Uterus (tissue), 4 donors: ENCODE data around the gene OR1L4. TPM values are rescaled to one million over a fixed set of nuclear protein-coding genes. Genes with fewer than 3 reads are reported as not detected.

ENCODE experiments used
- DNase-seq, 2 donors: peaks; one replicate each; pipeline ENCODE4 v3.0.0-alpha.2; 2019 to 2020
- H3K27ac ChIP-seq, 2 donors: fragments of 200-600 bp; sonication (generic); 1 replicate in 1 of 2; 2 replicates in 1 of 2; pipeline ENCODE4 v1.5.1; 2016 to 2018
- H3K27me3 ChIP-seq, 2 donors: fragments of 200-600 bp; sonication (generic); one replicate each; pipeline ENCODE4 v1.5.1; 2018 to 2019; ENCODE audit warnings: control low read depth in 1 of 2
- H3K36me3 ChIP-seq, 2 donors: fragments of 200-600 bp; sonication (generic); one replicate each; pipeline ENCODE4 v1.5.1; 2019; ENCODE audit warnings: control low read depth in 1 of 2
- H3K4me1 ChIP-seq, 2 donors: fragments of 200-600 bp; sonication (generic); one replicate each; pipeline ENCODE4 v1.5.1; 2018 to 2019; ENCODE audit warnings: control low read depth in 1 of 2
- H3K4me3 ChIP-seq, 2 donors: fragments of 200-600 bp; sonication (generic); 1 replicate in 1 of 2; 2 replicates in 1 of 2; pipeline ENCODE4 v1.5.1; 2018 to 2019; ENCODE audit warnings: mild to moderate bottlenecking in 1 of 2
- H3K9me3 ChIP-seq, 2 donors: fragments of 200-600 bp; sonication (generic); one replicate each; pipeline ENCODE4 v1.5.1; 2019; ENCODE audit warnings: control low read depth in 1 of 2
- POLR2A ChIP-seq, 2 donors: fragments of 450-650 bp; IDR thresholded peaks; one replicate each; pipeline ENCODE4 v1.6.1; 2016; ENCODE audit warnings: antibody characterized with exemption in 2 of 2, mild to moderate bottlenecking in 1 of 2, moderate library complexity in 1 of 2
- intact Hi-C: fragments of 100-400 bp; cut with DNase I; formaldehyde crosslinking; loops from one replicate; pipeline ENCODE4 v1.15.1; 2023; ENCODE audit warnings: low total_unique reads
- total RNA-seq, 4 donors: library from RNA; depleted of rRNA in 3 of 4; stranded (reverse); fragments of >200 nt in 3 of 4; gene quantifications; one replicate each; pipeline versions ENCODE4 v1.1.0 to v1.2.4, GENCODE V29; 2014 to 2023
- TF ChIP-seq, protein P1 (sequence below), 4 experiments: fragments of 200-600 bp in 2 of 4; fragments of 450-650 bp in 2 of 4; sonication (generic) in 2 of 4; IDR thresholded peaks; one replicate each; pipeline ENCODE4 v1.5.1; 2016 to 2019; ENCODE audit warnings: antibody characterized with exemption in 4 of 4, mild to moderate bottlenecking in 2 of 4, moderate library complexity in 1 of 4
- donor health status: DM: yes; HTN: yes; CAD: no.

Gene OR1L4, protein sequence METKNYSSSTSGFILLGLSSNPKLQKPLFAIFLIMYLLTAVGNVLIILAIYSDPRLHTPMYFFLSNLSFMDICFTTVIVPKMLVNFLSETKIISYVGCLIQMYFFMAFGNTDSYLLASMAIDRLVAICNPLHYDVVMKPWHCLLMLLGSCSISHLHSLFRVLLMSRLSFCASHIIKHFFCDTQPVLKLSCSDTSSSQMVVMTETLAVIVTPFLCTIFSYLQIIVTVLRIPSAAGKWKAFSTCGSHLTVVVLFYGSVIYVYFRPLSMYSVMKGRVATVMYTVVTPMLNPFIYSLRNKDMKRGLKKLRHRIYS
- not detected for total RNA-seq

DNA sequence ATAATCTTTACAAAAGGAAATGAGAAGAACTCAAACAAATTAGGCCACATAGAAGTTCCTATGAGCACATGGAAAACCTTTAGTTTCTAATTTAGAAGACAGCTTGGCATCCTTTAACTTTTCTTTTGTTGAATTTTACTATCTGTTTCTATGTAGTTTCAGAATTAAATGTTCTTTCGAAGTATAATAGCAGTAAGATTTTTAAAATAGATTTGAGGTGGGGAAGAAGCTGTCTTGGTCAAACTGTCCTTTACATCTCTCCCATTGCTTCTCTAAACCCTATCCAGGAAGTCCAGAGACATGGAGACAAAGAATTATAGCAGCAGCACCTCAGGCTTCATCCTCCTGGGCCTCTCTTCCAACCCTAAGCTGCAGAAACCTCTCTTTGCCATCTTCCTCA is at the start of gene OR1L4:
OR1L4 (plus strand) TSS at position 301 of the 400 bp plus-strand sequence; CDS start at position 301, 0 bp downstream.
- peaks cover 0 to 7% of the 10 kb centered on the region in 2 donors for H3K9me3 ChIP-seq
- H3K4me3 ChIP-seq = no peak within 1 kb of the TSS
- no peaks in the 10 kb centered on the region for H3K27me3 ChIP-seq
- no peak within 1 kb of the TSS for H3K27ac ChIP-seq
- no peaks in the 10 kb centered on the region for H3K4me1 ChIP-seq
- intact Hi-C loops = no loop called here
- no peak for DNase-seq
- TF ChIP-seq POLR2A (IDR thresholded peaks at IDR 0.05) = no peak
- TF ChIP-seq, protein P1, sequence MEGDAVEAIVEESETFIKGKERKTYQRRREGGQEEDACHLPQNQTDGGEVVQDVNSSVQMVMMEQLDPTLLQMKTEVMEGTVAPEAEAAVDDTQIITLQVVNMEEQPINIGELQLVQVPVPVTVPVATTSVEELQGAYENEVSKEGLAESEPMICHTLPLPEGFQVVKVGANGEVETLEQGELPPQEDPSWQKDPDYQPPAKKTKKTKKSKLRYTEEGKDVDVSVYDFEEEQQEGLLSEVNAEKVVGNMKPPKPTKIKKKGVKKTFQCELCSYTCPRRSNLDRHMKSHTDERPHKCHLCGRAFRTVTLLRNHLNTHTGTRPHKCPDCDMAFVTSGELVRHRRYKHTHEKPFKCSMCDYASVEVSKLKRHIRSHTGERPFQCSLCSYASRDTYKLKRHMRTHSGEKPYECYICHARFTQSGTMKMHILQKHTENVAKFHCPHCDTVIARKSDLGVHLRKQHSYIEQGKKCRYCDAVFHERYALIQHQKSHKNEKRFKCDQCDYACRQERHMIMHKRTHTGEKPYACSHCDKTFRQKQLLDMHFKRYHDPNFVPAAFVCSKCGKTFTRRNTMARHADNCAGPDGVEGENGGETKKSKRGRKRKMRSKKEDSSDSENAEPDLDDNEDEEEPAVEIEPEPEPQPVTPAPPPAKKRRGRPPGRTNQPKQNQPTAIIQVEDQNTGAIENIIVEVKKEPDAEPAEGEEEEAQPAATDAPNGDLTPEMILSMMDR (IDR thresholded peaks at IDR 0.05) = no peak
- H3K36me3 ChIP-seq = no peaks in the 10 kb centered on the region

DNA sequence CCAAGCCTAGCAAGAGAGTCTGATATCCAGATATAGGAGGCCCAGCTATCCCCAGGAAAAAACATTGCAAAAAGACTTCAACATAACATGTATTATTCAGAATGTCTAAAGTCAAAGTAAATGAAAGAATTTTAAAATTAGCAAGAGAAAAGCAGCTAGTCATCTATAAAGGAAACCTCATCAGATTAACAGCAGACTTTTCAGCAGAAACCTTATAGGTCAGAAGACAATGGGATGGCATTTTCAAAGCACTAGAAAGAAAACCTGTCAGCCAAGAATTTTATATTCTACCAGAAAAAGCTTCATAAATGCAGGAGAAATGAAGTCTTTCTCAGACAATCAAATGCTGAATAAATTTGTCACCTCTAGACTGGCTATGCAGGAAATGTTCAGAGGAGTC is 38.9 kb upstream of the OR1L4 start:
- Histone ChIP-seq H3K36me3 (no peaks in the 10 kb centered on the region), H3K27ac (no peak overlapping the region), H3K4me3 (no peak overlapping the region), H3K4me1 (no peaks in the 10 kb centered on the region), H3K27me3 (no peaks in the 10 kb centered on the region), H3K9me3 (no peaks in the 10 kb centered on the region)
- no peak for DNase-seq
- TF ChIP-seq POLR2A (IDR thresholded peaks at IDR 0.05) = no peak
- TF ChIP-seq, protein P1 (IDR thresholded peaks at IDR 0.05) = no peak
- intact Hi-C loops = no loop called here

DNA sequence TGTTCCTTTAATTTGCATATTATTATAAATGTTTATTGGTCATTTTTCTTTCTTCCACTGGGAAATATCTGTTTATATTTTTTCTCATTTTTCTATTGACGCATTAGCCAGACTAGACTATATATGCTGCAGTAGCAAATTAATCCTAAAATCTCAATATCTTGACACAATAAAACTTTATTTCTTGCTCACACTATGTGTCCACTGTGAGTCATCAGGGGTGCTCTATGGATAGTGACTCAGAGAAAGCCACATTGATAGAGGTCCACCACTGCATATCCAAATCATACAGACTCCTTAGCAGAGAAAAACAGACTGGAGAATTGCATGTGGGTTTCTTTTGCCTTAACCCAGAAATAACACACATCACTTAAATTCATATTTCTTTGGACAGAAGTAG is 28.1 kb upstream of the OR1L4 start:
- intact Hi-C loops = no loop called here
- Histone ChIP-seq H3K4me3 (no peak overlapping the region), H3K27me3 (no peaks in the 10 kb centered on the region), H3K4me1 (no peaks in the 10 kb centered on the region), H3K36me3 (no peaks in the 10 kb centered on the region), H3K9me3 (peaks cover 0 to 9% of the 10 kb centered on the region in 2 donors), H3K27ac (no peak overlapping the region)
- TF ChIP-seq POLR2A (IDR thresholded peaks at IDR 0.05) = no peak
- TF ChIP-seq, protein P1 (IDR thresholded peaks at IDR 0.05) = no peak
- DNase-seq = no peak

DNA sequence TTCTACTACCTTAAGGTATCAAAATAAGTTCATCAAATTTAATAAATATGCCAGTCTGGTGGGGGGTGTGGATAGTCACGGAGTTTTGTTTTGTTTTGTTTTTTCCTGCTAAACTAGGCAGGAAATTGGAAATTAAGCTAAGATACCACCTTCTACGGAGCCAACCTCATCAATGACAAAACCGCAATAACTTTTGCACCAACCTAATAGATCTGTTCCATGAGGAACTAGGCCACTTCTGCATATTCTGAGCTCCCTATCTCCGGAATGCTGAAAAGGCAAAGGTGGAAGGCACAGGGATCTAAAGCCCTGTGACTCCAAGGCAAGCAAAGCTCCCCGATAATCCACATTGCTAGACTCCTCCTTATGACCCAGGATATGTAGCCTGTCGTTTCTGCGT is 5.8 kb upstream of the OR1L4 start:
- no peak for DNase-seq
- TF ChIP-seq, protein P1 (IDR thresholded peaks at IDR 0.05) = no peak

DNA sequence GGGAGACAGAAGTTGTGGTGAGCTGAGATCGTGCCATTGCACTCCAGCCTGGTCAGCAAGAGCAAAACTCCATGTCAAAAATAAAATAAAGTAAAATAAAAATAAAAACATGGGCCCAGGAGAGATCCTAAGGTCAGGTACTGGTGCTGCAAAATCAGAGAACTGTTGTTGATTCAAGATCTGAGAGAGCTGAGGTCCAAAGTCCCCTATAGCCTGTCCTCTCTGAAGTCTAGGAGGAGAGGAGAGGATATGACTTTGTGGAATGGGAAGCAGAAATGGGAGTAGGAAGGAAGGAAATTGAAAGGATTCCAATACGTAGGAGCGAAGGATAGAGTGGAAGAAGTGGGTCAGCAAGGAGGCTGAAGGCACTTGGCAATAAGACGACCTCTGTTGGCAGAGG is 4.6 kb upstream of the OR1L4 start:
- intact Hi-C loops = no loop called here
- Histone ChIP-seq H3K27me3 (no peaks in the 10 kb centered on the region), H3K36me3 (no peaks in the 10 kb centered on the region), H3K27ac (no peak overlapping the region), H3K4me3 (no peak overlapping the region), H3K4me1 (no peaks in the 10 kb centered on the region), H3K9me3 (peaks cover 0 to 3% of the 10 kb centered on the region in 2 donors)
- TF ChIP-seq, protein P1 (IDR thresholded peaks at IDR 0.05) = no peak
- no peak for TF ChIP-seq POLR2A (IDR thresholded peaks at IDR 0.05)
- no peak for DNase-seq

More for the DNA sequence above, 5.8 kb upstream of the OR1L4 start:
- H3K4me1 ChIP-seq = no peaks in the 10 kb centered on the region
- H3K4me3 ChIP-seq = no peak overlapping the region
- peaks cover 0 to 3% of the 10 kb centered on the region in 2 donors for H3K9me3 ChIP-seq
- no peaks in the 10 kb centered on the region for H3K27me3 ChIP-seq
- H3K27ac ChIP-seq = no peak overlapping the region
- H3K36me3 ChIP-seq = no peaks in the 10 kb centered on the region
- intact Hi-C loops = no loop called here
